GM23338 (cell line): ENCODE data around the gene CD28.

Source experiments
- CREB1 ChIP-seq: fragments of 250-450 bp; sonication (Bioruptor Pico); IDR thresholded peaks from 2 replicates; pipeline ENCODE4 v1.5.0; 2020; ENCODE audit warnings: low read depth, mild to moderate bottlenecking, moderate library complexity
- ZNF114 ChIP-seq: fragments of 250-450 bp; sonication (Bioruptor Pico); IDR thresholded peaks from 2 replicates; pipeline ENCODE4 v1.5.0; 2020; ENCODE audit warnings: mild to moderate bottlenecking, moderate library complexity
- TF ChIP-seq, protein P1 (sequence below), 2 experiments: fragments of 200-600 bp in 1 of 2; sonication (generic) in 1 of 2; conservative IDR thresholded peaks; 2 replicates each; pipeline versions ENCODE4 v1.5.1 to v1.6.1; 2016 to 2017; ENCODE audit warnings: antibody characterized with exemption in 2 of 2, low read depth in 2 of 2, mild to moderate bottlenecking in 2 of 2, moderate library complexity in 1 of 2
- TF ChIP-seq, protein P2 (sequence below): IDR thresholded peaks from one replicate; pipeline ENCODE4 v1.6.1; 2018; ENCODE audit warnings: antibody characterized with exemption; ENCODE audit not compliant: unreplicated experiment

DNA sequence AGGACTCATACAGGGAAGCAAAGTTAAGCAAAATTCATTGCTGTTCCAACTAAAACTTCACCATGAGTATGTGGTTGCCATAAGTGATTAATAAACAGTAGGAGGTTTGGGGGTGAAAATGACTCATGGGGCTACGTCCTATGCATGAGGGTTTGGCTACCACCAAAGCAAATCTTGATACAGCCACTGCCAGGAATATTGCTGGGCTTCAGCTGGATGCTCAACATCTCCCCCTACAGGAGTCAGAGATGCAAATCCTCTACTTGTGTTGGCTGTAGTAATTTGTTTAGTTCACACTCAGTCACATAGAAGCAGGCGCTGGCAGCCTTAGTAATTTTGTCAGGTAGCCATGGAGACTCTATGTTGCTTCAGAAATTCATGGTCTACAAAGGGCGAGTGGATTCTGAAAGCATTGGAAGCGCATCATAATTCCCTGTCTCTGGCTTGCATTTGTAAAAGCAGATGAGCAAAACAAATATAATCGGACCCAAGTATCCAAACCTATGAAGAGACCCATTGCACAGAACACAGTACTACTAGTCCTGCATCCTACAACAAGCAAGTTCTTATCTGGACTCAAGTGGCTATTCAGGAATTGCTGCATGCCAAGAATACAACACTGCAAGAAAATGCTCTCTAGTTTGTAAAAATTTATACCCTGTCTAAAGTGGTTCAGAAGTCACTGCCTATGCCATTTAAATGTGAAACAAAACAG is 76.0 kb downstream of the CD28 start:
- TF ChIP-seq CREB1 (CRISPR knock-in tag) = no peak
- no peak for TF ChIP-seq ZNF114 (CRISPR knock-in tag)
- TF ChIP-seq, protein P1, sequence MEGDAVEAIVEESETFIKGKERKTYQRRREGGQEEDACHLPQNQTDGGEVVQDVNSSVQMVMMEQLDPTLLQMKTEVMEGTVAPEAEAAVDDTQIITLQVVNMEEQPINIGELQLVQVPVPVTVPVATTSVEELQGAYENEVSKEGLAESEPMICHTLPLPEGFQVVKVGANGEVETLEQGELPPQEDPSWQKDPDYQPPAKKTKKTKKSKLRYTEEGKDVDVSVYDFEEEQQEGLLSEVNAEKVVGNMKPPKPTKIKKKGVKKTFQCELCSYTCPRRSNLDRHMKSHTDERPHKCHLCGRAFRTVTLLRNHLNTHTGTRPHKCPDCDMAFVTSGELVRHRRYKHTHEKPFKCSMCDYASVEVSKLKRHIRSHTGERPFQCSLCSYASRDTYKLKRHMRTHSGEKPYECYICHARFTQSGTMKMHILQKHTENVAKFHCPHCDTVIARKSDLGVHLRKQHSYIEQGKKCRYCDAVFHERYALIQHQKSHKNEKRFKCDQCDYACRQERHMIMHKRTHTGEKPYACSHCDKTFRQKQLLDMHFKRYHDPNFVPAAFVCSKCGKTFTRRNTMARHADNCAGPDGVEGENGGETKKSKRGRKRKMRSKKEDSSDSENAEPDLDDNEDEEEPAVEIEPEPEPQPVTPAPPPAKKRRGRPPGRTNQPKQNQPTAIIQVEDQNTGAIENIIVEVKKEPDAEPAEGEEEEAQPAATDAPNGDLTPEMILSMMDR (conservative IDR thresholded peaks at IDR 0.05; ENCODE audit: low read depth in 2 of 2) = peak; percentile 76 to 83
- TF ChIP-seq, protein P2, sequence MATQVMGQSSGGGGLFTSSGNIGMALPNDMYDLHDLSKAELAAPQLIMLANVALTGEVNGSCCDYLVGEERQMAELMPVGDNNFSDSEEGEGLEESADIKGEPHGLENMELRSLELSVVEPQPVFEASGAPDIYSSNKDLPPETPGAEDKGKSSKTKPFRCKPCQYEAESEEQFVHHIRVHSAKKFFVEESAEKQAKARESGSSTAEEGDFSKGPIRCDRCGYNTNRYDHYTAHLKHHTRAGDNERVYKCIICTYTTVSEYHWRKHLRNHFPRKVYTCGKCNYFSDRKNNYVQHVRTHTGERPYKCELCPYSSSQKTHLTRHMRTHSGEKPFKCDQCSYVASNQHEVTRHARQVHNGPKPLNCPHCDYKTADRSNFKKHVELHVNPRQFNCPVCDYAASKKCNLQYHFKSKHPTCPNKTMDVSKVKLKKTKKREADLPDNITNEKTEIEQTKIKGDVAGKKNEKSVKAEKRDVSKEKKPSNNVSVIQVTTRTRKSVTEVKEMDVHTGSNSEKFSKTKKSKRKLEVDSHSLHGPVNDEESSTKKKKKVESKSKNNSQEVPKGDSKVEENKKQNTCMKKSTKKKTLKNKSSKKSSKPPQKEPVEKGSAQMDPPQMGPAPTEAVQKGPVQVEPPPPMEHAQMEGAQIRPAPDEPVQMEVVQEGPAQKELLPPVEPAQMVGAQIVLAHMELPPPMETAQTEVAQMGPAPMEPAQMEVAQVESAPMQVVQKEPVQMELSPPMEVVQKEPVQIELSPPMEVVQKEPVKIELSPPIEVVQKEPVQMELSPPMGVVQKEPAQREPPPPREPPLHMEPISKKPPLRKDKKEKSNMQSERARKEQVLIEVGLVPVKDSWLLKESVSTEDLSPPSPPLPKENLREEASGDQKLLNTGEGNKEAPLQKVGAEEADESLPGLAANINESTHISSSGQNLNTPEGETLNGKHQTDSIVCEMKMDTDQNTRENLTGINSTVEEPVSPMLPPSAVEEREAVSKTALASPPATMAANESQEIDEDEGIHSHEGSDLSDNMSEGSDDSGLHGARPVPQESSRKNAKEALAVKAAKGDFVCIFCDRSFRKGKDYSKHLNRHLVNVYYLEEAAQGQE = no peak
